Body of pancreas (tissue), 4 donors: Measurements from ENCODE around the gene CD69. TPM values are rescaled to one million over a fixed set of nuclear protein-coding genes. Genes with fewer than 3 reads are reported as not detected.

ENCODE experiments used
- ATAC-seq: fragments of 150-250 bp; one replicate; pipeline ENCODE4 v1.9.1; 2016
- DNase-seq, 4 donors: peaks; one replicate each; pipeline ENCODE4 v3.0.0-alpha.2; 2019
- H3K27ac ChIP-seq, 4 donors: fragments of 200-600 bp; sonication (generic); 1 replicate in 3 of 4; 2 replicates in 1 of 4; pipeline versions ENCODE4 v1.5.1 to v1.6.1; 2016 to 2019; ENCODE audit warnings: mild to moderate bottlenecking in 1 of 4, mixed read lengths in 1 of 4, moderate library complexity in 1 of 4
- H3K27me3 ChIP-seq, 2 donors: fragments of 200-600 bp; sonication (generic); one replicate each; pipeline ENCODE4 v1.6.0; 2016; ENCODE audit warnings: mild to moderate bottlenecking in 1 of 2
- H3K36me3 ChIP-seq, 2 donors: fragments of 200-600 bp; sonication (generic); replicated peaks in 1 of 2; 2 replicates each; pipeline ENCODE4 v1.5.1; 2016; ENCODE audit warnings: low read depth in 2 of 2; ENCODE audit not compliant: insufficient read depth in 1 of 2
- H3K4me1 ChIP-seq: fragments of 200-600 bp; sonication (generic); one replicate; pipeline ENCODE4 v1.6.0; 2016
- H3K4me3 ChIP-seq, 2 donors: fragments of 200-600 bp; sonication (generic); 1 replicate in 1 of 2; 2 replicates in 1 of 2; pipeline ENCODE4 v1.5.1; 2016 to 2019
- H3K9me3 ChIP-seq, 3 donors: fragments of 200-600 bp; sonication (generic); 1 replicate in 2 of 3; 2 replicates in 1 of 3; pipeline ENCODE4 v1.5.1; 2016
- POLR2A ChIP-seq, 3 donors: fragments of 450-650 bp; IDR thresholded peaks; one replicate each; pipeline ENCODE4 v1.6.1; 2016; ENCODE audit warnings: antibody characterized with exemption in 3 of 3, mild to moderate bottlenecking in 2 of 3
- WGBS, 2 donors: methylation state at CpG; one replicate each; pipeline ENCODE4 v1.1.5; 2017; 5-methylcytosine and 5-hydroxymethylcytosine counted together
- intact Hi-C: fragments of 100-400 bp; cut with DNase I; formaldehyde crosslinking; loops from one replicate; pipeline ENCODE4 v1.15.1; 2023
- total RNA-seq, 2 donors: library from RNA; depleted of rRNA; stranded (reverse); fragments of >200 nt; gene quantifications; one replicate each; pipeline ENCODE4 v1.1.0, GENCODE V29; 2016
- TF ChIP-seq, protein P1 (sequence below), 7 experiments: fragments of 450-650 bp in 4 of 7; fragments of 200-600 bp in 3 of 7; sonication (generic) in 3 of 7; IDR thresholded peaks; one replicate each; pipeline ENCODE4 v1.5.1; 2016 to 2019; ENCODE audit warnings: antibody characterized with exemption in 7 of 7

CD69 gene
- total RNA-seq, 2 donors from 2014 or later, result 3.1 to 4.0 TPM

DNA sequence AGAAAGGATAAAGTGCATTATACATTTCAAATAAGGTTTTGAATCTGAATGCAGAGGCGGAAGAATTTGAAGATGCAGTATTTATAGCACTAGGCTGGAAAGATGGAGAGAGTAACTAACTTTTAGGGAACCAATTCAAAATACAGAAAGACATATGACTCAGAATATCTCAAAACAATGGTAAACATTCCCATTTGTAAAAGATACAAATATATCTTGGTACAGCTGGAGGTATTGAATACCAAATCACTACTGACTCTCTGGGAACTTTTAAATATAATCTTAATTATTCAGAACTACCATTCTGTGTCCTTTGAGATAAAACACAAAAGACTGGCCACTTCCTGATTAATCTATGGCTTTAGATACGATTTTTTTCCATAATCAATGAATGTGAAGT lies 5.1 kb downstream of the CD69 start:
- ATAC-seq (no peak), DNase-seq (no peak)
- intact Hi-C loops, result no loop called here
- Histone ChIP-seq H3K9me3 (no peaks in the 10 kb centered on the region), H3K4me1 (peaks cover 2% of the 10 kb centered on the region), H3K27ac (no peak overlapping the region), H3K36me3 (no peaks in the 10 kb centered on the region), H3K27me3 (no peaks in the 10 kb centered on the region), H3K4me3 (no peak overlapping the region)
- 49% methylated on average over 2 of the region's 2 CpGs for WGBS, 2 donors
- TF ChIP-seq, protein P1, sequence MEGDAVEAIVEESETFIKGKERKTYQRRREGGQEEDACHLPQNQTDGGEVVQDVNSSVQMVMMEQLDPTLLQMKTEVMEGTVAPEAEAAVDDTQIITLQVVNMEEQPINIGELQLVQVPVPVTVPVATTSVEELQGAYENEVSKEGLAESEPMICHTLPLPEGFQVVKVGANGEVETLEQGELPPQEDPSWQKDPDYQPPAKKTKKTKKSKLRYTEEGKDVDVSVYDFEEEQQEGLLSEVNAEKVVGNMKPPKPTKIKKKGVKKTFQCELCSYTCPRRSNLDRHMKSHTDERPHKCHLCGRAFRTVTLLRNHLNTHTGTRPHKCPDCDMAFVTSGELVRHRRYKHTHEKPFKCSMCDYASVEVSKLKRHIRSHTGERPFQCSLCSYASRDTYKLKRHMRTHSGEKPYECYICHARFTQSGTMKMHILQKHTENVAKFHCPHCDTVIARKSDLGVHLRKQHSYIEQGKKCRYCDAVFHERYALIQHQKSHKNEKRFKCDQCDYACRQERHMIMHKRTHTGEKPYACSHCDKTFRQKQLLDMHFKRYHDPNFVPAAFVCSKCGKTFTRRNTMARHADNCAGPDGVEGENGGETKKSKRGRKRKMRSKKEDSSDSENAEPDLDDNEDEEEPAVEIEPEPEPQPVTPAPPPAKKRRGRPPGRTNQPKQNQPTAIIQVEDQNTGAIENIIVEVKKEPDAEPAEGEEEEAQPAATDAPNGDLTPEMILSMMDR (IDR thresholded peaks at IDR 0.05), result no peak
- no peak for TF ChIP-seq POLR2A (IDR thresholded peaks at IDR 0.05)

DNA sequence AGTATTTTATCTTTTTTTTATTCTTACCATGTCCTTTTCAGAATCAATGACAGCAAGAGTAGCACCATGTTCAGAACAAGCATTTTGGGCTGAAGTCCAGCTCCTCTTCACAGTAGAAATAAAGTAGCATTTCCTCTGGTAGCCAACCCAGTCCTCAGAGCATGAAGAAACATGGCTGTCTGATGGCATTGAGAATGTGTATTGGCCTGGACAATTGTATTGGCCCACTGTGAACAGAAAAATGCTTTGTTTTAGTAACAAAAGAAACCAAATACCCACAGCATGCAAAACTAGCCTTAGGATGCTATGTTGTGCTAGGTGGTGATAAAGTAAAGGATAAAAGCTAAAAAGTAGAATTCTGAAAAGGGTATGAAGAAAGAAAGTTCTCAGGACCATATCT lies 5.7 kb downstream of the CD69 start:
- DNase-seq (no peak), ATAC-seq (no peak)
- TF ChIP-seq, protein P1 (IDR thresholded peaks at IDR 0.05), result no peak
- TF ChIP-seq POLR2A (IDR thresholded peaks at IDR 0.05), result no peak
- Histone ChIP-seq H3K4me1 (peaks cover 4% of the 10 kb centered on the region), H3K27me3 (no peaks in the 10 kb centered on the region), H3K36me3 (no peaks in the 10 kb centered on the region), H3K27ac (no peak overlapping the region), H3K9me3 (no peaks in the 10 kb centered on the region), H3K4me3 (no peak overlapping the region)
- intact Hi-C loops, result no loop called here

DNA sequence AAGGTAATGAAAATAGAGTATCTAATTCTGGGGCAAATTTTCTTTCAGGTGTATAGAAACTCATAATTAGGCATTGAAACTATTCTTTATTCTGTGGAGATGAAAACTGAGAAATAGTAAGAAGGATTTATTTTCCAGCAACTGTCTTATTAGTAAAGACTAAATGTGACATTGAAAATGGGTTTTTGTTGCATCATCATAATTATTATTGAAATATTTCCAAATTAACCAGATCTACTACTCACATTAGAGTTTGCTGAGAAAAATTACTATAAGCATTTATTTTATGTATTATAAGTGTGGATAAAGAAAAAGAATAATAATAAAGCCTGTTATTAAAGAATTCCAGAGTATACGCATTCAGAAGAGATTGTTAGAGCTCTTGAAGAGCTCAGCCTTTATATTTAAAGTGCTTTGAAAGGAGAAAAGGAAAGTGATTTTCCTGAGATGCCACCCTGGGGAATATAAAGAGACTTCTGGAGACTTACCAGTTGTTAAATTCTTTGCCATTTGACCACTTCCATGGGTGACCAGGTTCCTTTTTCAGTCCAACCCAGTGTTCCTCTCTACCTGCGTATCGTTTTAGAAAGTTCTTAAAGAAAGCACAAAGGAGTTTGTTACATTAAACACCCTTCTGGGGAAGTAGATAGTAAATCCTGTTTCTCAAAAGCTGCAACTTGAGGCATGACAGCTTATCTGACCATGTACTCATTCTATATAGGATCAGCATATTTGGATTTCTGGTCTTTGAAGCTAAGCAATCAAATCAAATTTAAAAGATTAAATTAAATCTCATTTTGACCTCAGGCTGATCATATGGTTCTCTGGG lies 6.4 kb downstream of the CD69 start:
- ATAC-seq, result no peak
- no peak for TF ChIP-seq POLR2A (IDR thresholded peaks at IDR 0.05)
- TF ChIP-seq, protein P1 (IDR thresholded peaks at IDR 0.05), result no peak
- Histone ChIP-seq H3K4me3 (no peak overlapping the region), H3K4me1 (peaks cover 4% of the 10 kb centered on the region), H3K9me3 (no peaks in the 10 kb centered on the region), H3K27ac (no peak overlapping the region), H3K27me3 (no peaks in the 10 kb centered on the region), H3K36me3 (no peaks in the 10 kb centered on the region)
- DNase-seq, result no peak
- WGBS, 2 donors, result 72 to 74% methylated on average over 3 of the region's 3 CpGs
- intact Hi-C loops, result no loop called here

DNA sequence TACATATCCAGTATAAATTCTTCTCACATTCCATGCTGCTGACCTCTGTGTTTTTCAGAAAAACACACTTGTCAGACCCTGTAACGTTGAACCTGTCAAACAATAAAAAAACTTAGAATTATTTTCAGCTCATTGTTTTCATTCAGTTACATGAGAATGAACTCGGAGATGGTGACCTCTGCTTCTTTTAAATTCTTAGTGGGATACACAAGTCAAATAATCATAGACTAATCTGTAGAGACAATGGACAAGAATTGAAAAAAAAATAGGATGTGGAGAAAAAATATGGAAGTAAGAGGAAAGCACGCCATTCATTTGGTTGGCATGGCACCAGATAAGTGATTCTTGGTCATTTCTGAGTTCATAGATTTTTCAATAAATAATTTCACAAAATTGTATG lies 7.2 kb downstream of the CD69 start:
- WGBS, 2 donors, result 50 to 67% methylated on average over 3 of the region's 3 CpGs
- DNase-seq, result no peak

More for the DNA sequence above, 7.2 kb downstream of the CD69 start:
- Histone ChIP-seq H3K4me3 (no peak overlapping the region), H3K9me3 (no peaks in the 10 kb centered on the region), H3K36me3 (no peaks in the 10 kb centered on the region), H3K27me3 (no peaks in the 10 kb centered on the region), H3K4me1 (peaks cover 4% of the 10 kb centered on the region), H3K27ac (no peak overlapping the region)
- ATAC-seq, result no peak
- intact Hi-C loops, result no loop called here
- TF ChIP-seq, protein P1 (IDR thresholded peaks at IDR 0.05), result no peak
- no peak for TF ChIP-seq POLR2A (IDR thresholded peaks at IDR 0.05)
